Superior temporal gyrus (tissue), 1 donor: Measurements from ENCODE around the gene ZDHHC24.

Source experiments
- DNase-seq: peaks from one replicate; pipeline ENCODE4 v3.0.0-alpha.2; 2016; ENCODE audit errors: extremely low spot score

Gene ZDHHC24

DNA sequence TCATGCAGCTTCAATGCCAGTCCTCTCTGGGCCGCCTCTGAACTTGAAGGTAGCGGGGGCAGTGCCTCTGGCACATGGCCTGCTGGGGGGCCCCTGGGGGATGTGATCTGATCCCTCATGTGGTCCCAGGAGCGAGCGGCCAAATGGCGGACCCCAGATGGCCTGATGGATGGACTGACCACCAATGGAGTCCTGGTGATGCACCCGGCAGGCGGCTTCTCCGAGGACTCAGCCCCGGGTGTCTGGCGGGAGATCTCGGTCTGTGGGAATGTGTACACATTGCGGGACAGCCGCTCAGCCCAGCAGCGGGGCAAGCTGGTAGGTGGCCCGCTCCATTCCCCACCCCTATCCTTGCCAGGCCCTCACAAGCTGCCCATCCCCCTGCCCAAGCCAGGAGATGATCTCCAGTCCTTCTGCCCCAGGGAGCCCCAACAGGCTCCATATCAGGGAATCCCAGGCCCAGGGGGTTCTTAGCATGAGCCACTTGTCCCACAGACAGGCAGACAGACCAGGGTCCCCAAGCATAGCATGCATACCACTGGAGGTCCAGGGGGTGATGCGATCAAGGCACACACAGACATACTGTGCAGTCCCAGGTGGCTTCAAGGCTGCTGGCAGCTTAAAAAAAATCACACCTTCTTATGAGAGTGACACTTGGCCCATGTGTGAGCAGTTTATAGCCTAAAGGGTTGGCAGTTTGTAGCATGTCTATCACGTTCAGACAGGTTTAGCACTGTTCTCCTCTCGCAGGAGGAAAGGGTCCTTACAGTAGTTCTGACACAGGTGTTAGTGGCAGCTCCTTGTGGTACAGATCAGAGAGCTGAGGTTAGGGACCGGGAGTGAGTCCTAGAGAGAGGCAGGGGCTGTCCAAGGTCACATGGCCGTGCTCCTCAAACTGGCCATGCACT lies 72.0 kb downstream of the ZDHHC24 start:
- DNase-seq = no peak

DNA sequence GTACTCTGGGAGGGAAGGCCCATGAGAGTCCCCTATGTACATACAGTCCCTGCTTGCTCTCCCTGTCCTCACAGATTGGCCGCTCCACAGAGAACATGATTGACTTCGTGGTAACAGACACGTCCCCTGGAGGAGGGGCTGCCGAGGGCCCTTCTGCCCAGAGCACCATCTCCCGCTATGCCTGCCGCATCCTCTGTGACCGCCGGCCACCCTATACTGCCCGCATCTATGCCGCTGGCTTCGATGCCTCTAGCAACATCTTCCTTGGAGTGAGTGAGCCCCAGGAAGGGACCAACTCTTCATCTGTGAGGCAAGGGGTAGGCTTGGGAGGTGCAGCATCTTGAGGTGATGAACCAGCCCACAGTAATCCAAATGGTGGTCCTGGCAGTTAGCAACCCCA lies 72.7 kb downstream of the ZDHHC24 start:
- DNase-seq = no peak

DNA sequence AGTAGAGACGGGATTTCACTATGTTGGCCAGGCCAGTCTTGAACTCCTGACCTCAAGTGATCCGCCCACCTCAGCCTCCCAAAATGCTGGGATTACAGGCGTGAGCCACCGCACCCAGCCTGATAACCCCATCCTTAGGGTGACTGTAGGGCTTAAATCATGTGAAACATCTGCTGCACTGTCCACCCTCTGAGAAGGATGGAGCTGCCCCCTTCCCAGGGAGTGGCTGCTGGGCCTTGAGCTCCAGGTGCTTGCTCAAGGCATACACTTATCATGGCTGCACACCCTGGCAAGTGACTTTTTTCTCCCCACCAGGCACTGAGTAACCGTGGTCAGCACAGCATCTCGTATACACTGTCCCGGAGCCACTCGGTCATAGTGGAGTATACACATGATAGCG lies 73.8 kb downstream of the ZDHHC24 start:
- DNase-seq = no peak

DNA sequence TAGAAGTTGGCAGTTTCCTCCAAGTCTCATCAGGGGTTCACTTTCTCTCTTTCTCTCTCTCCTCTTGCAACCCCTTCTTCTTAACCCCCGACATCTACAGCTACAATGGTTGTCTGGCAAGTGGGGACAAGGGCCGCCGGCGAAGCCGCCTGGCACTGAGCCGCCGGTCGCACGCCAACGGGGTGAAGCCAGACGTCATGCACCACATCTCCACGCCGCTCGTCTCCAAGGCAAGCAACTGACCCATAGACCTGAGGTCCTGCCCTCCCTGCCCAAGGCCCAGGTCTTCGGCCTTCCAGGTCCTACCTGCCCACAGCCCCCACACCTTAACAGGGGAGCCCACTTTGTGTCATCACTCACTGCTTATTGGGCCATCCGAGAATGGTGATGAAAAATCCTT lies 74.7 kb downstream of the ZDHHC24 start:
- DNase-seq = no peak
